ENCODE results near the gene CELSR1.
A peak's percentile ranks its signal among the peaks of the same experiment; 100 is the strongest.

The CELSR1 gene

DNA sequence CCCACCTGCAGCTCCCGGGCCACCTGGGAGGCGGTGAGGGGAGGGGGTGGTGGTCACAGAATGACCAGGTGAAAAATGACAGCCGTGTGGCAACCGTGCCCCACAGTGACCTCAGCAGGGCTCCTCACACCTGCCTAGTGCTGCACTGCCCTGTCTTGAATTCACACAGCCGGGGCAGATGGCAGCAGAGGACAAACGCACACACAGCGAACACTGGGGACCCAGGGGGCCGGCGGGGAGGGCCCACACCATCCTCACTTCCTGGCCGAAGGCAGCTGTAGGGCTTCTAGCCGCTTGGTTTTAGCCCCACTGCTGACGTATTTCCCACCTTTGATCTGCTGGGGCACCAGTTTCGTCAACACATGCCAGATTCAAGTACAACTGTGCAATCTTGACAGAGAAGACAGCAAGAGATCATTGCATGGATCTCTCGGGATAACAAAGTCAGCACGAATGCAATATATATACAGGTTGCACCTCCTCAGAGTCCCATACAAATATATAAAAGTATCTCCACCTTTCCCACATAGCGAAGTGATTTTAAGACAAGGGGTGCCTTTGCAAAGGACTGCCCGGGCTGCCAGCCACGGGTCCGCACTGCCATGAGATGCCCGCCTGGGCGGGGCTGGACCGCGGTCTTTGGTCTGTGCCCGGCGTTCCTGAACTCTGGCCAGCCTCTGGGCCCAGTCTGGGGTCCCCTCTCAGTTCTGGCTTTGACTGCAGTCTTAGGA lies 175.1 kb downstream of the CELSR1 start:
- no peak for DNase-seq (ENCODE audit: low read depth)

DNA sequence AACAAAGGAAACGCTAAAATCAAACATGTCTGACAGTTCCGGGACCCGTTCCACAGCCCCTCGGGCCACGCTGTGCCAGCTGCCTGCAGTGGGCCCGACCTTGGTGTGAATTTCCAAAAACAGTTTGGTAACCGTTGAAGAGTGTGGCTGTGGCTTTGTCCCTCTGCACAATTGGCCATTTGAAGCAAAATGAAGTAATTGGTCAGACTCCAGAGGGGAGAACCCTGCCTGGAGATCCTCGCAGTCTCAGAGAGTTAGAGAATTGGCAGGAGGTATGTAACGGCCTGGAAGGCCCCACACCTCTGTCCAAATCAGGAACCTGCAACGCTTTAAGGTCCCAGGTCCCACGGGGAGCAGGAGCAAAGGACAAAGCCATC lies 175.6 kb downstream of the CELSR1 start:
- DNase-seq (ENCODE audit: low read depth) = no peak

DNA sequence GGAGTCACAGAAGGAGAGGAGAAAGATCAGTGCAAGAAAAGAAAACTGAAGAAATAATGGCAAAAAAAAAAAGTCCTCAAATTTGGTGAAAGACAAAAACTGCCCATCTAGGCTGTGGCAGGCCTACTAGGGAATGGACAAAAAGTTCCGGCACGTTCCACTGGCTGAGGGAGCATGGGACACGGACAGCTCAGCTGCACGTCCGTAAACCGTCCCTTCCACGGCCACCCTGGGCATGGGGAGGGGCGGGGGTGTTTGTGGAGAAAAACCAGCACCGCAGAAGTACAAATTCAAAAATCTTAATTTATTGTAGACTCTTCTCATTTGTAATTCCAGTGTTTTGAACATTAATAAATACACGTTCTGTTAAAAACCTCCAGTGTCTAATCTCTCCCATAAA lies 176.5 kb downstream of the CELSR1 start:
- no peak for DNase-seq (ENCODE audit: low read depth)

DNA sequence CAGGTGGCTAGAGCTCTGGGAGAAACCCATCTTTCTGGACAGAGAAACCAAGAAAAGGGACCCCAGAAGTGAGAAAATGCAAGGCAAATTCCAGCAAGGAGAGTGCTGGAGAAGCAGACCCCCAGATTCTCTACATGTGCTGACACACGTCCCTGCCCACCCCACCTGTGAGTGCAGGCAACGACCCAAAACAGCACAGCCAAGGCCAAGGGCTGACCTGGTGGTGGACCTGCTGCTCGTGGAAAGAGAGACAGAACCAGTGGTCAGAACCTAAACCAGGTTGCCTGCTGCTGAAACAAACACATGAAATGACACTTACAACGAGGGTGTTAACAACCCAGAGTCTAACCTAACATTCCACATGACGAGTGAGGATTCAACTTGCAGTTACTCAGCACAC lies 177.3 kb downstream of the CELSR1 start:
- no peak for DNase-seq (ENCODE audit: low read depth)

DNA sequence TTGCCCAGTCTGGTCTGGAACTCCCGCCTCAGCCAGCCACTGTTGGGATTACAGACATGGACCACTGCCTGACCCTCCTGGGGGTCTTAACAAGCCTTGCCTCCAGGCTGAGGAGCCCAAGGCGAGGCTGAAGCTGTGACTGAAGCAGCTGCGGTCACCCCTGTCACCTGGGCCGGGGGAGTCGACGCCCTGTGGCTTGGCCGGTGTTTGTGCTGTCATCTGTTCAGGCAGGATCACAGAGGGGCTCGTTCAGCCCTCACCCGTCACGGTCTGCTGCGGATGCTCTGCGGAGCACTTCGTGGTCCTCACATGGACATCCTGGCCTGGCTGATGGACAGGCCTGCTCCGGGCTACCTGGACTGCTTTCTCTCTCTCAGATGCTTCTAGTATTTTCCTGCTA lies 178.1 kb downstream of the CELSR1 start:
- no peak for DNase-seq (ENCODE audit: low read depth)

DNA sequence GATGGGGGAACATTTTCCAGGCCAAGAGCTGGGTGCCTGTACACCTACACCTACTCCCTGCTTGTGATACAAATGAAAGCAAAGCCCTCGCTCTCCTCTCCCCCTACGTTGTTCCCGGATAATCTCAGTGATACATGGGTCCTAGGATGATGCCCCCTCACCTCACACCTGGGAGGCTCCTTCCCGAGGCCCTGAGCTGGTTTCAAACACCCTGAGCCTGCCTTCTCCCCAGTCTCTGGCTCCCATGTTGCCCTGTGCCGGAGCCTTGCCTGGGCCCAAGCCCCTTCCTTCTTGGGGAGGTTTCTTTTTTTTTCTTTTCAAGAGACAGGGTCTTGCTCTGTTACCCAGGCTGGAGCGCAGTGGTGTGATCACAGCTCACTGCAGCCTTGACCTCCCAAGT lies 178.7 kb downstream of the CELSR1 start:
- no peak for DNase-seq (ENCODE audit: low read depth)

DNA sequence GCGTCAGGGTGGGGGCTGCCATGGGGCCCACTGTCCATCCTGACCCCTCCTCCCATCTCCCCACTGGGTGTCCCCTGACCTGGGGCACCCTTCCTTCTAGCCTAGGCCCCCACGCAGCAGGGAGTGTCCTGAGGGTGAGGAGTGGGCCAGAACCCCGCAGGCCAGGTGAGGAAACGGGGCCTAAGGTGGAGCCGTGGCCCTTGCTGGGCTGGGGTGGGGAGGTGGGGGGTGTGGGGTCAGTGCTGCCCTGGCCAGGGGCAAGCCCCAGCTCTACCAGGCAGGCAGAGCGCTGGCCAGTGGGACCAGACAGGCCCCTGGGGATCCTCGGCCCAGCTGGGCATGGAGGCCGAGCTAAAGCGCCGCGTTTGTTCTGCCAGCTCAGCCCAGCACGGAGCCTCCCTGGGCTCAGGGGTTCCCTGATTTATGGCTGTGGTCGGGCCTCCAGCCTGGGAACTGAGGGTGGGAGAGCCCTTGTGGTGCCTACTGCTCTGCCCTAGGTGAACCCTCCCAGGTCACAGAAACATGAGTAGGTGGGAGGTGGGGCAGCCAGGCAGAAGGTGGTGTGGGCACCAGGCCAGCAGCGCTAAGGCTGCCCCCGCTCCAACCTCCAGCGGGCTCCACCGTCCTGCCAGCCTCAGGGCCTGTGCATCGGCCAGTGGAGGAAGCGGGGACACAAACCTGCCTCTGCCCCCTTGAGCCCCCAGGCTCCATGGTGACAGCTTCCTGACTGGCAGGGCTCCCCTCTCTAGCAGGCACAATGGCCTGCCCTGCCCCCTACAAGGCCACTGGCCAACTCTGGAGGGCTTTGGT lies 179.5 kb downstream of the CELSR1 start:
- DNase-seq (ENCODE audit: low read depth) = no peak

DNA sequence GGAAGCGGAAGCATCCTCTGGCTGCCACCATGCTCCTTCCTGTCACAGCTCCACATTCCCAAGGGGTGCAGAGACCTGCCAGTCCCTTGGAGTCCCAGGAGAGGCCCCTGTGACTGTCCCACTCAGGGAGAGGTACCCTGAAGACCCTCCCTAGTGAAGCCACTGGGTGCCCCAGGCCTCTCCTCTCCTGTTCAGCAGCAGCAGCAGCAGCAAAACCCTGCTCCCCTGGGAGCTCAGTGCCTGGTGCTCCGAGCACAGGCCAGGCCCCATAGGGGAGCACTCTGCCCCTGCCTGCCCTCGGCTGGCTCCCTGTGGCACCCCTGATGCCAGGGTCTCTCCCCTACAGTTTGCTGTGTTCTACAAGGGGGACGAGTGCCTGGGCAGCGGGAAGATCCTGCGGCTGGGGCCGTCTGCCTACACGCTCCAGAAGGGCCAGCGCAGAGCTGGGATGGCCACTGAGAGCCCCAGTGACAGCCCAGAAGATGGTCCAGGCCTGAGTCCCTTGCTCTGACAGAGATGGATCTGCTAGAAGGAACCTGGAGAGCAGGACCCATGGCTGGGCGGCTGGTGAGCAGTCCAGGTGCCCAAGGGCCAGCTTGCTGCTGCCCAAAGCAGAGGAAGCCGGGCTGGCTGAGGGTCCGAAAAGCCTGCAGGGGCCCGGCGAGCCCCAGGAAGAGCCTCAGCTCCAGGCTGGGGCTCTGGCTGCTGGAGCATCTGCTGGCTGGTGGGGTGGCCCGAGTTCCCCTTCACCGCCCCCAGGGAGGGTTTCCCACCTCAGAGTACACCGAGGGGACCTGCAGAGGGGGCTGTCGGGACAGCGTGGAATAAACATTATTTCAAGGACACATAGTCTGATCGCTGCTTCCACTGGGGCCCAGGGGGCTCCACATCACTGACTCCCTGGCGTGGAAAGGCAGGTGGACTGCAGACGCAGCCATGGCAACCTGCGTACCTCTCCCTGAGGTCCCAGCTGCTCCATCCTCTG lies 180.6 kb downstream of the CELSR1 start:
- DNase-seq (ENCODE audit: low read depth) = no peak

DNA sequence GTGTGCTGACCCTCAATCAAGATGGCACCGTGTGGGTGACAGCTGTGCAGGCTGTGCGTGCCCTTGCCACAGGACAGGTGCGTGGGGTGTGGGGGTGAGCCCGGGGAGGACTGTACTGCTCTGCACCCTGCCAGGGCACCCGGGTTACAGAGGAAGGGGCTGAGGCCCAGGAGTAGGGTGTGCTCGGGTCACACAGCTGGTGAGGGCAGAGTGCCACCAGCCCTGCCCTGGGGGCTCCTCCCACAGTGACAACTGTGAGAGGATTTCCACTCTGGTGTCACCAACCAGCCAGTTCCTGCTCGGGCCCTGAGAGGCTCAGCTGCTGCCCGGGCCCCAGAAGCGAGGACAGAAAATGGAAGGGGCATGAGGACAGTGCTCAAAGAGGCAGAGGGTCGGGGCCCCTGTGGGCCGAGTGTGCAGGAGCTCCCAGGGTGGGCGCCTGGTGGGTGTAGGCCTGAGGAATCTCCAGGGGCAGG lies 181.4 kb downstream of the CELSR1 start:
- no peak for DNase-seq (ENCODE audit: low read depth)

DNA sequence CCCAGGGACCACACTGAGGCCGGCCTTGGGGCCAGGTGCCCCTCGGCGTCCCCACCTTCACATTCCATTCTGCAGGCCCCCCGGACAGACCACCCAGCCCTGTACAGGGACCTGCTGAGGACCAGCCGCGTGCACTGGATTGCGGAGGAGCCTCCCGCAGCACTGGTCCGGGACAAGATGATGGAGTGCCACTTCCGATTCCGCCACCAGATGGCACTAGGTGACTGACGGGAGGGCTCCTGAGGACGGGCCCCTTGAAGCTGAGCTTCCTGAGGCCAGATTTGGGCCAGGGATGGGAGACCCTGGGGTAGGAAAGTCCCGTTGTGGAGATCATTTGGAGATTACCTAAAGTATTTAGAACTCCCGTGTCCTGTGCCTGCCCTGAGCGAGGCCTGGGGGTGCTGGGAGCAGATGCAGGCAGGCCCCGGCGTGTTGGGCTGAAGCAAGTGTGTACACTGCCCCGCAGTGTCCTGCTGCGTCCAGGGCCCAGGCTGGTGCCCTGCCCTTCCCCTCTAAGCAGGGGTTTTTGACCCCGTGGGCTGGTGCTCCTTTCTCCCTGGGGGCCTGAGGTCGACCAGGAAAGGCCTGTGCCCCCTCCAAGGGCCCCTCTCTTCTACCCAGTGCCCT lies 181.9 kb downstream of the CELSR1 start:
- peak; percentile 16 for DNase-seq (ENCODE audit: low read depth)

DNA sequence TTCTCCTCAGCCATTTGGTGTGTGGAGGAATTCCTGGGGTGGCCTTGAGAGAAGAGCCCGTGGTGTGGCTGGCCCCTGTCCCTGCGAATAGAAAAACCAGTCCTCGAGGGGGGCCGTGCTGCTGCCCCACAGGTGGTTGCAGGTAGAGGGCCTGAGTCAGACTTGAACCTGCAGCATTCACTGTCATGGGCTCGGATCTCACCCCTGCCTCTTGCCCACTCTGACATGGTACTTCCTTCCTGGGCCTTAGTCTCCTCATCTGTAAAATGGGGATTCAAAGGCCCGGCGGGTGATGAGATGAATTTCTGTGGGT lies 182.5 kb downstream of the CELSR1 start:
- no peak for DNase-seq (ENCODE audit: low read depth)

DNA sequence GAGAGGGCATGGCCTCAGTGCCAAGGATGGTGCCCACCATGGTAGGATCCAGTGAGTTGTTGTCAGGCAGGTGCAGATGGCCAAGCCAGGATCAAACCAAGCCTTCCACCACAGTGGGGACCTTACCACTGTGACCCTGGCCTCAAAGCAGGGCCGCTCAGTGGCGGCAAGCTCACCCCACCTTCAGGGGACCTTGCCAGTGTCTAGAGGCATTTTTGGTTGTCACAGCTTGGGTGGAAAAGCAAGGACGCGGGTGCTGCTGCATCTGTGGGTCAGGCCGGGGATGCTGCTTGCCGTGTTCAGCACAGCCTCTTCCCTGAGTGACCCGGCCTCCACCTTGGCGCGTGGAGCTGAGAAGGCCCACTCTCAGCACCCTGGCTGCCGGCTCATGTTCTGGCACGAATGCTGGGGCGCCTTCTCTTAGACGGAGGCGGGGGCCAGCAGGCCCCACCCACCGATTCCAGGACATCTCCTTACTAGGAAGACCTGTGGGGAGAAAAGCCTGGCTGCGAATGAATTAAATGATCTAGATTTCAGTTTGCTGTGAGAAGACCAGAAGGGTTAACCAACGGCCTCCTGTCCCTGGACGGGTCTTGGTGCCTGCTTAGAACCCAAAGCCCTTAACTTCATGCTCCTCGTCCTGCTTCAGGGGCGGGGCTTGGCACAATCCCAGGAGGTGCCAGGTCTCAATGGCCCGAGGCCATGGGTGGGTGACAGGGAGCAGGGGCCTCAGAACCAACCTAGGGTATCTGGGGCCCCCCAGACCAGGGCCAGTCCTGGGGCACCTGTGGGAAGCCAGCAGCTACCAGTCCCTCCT lies 183.0 kb downstream of the CELSR1 start:
- DNase-seq (ENCODE audit: low read depth) = no peak

DNA sequence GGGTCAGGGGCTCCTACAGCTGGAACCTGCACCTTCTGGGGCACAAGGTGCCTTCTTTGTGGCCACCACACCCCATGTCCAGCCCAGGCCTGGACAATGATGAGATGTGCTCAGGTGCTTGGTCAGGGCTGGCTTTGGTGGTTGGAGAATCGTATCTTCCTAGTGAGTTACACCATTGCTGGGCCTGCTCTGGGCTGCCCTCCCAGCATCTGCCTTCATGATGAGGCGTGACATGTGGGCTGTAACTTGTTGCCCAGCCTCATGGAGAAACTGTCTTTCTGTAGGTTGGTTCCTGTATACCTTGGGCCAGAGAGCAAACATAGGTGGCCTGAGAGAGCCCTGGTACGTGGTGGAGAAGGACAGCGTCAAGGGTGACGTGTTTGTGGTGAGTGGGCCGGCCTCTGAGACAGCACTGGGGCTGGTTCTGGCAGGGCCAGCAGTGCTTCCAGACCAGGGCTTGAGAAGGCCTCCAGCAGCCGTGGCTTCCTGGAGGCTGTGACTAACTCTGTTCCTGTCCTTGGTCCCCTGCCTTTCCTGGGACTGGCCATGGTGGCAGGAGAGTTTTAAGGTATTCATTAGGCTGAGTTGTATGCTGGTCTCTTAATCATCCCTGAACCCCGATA lies 183.8 kb downstream of the CELSR1 start:
- no peak for DNase-seq (ENCODE audit: low read depth)

DNA sequence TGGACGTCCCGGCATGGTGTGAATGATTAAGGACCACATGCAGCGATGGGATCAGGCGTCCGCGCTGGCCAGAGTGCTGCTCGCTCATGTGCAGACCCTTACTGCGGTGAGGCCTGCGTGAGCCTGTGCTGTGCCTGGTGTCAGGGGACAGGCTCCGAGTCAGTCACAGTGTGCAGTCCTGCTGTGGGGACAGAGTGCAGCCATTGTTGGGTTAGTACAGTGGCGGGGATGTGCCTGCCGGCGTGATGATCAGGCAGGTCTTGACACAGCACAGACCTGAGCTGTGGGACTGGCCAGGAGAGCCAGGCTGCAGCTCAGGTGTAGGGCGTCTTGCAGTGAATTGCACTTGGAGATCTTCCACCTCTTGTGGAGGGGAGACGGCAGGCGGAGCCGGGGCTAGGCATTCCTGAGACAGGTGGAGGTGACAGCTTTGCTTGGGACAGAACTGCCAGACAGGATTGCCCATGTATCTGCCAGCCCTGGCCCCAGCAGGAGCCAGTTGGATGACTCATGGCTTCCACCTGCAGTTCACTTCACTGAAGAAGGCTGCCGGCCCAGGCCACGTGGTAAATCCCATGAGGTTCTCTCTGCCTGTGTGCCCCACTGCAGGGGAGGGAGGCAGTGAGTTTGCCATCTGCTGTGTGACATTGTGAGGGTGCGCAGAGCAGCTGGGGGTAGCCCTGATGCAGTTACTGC lies 184.6 kb downstream of the CELSR1 start:
- no peak for DNase-seq (ENCODE audit: low read depth)

DNA sequence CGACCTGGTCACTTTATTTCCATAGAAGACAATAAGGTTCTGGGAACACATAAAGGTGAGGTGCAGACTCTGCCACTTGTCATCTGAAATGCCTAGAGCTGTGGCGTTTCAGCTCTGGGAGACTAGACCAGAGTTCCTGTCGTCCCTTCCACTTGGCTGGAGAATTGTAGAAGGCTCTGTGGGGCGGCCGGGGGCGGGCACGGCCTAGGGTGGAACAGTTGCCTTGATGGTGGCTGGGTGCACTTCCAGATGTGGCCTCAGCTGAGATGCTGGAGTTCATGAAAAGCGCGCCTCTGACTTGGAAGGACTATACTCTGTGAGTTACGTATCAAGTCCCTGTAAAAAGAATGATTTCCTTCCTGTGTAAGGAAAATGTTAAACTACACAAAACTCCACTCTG lies 185.1 kb downstream of the CELSR1 start:
- no peak for DNase-seq (ENCODE audit: low read depth)

DNA sequence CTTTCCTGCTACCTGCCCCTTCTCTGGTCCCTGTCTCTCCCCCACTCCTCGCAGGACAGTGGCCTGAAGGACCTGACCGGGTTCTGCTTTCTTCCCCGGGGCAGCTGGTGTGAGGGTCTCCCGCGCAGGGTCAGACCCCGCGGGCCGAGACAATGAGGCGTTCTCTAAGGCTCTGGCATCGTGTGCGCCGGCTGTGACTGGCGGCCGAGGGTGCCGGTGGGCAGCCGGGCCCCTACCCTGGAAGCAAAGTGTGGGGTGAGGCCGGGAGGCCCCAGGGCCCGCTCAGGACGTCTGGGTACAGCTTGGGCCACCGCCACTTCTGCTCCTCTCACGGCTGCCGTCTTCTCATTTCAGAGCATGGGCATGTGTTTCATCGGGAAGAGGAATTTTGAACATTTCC lies 185.7 kb downstream of the CELSR1 start:
- no peak for DNase-seq (ENCODE audit: low read depth)

DNA sequence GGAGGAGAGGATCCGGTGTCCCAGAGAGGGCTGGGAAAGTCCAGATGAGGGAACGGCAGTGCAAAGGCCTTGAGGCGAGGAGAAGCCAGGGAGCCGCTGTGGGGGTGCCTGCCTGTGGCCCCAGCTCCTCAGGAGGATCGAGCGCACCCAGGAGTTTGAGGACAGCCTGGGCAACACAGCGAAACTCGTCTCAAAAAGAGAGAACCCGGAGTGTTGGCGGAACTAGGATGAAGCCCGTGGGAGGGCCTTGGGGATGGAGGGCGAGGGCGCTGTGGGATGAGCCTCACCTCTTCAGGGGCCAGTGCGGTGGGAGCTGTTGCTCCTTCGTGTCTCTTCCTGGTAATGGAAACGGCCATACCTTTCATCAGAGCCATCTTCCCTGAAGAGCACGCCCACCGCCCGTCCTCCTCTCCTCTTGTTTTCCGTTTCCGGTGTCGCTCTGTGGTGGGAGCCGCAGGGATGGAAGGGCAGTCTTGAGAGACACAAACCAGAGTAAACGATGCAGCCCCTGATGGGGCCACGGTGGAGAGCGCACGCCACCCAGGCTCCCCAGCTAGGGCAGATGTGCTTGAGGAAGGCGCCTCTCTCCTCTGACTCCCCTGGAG lies 186.2 kb downstream of the CELSR1 start:
- DNase-seq (ENCODE audit: low read depth) = no peak

DNA sequence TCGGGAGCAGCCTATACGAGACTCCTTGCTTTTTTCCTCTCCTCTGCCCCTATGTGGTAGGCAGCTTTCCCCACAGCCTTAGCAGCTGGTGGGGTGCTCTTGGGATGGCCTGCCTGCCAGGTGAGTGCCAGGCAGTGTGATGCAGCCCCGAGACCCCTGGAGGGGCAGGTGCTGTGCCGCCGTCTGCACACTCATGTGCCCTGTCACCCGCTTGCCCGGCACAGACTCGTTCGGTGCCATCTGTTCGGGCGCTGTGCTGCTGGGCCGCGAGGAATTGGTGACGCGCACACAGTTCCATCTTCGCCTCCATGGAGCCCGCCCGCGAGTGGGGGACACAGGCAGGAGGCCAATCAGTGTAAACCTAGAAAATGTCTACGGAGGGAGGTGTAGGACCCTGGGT lies 186.8 kb downstream of the CELSR1 start:
- no peak for DNase-seq (ENCODE audit: low read depth)

DNA sequence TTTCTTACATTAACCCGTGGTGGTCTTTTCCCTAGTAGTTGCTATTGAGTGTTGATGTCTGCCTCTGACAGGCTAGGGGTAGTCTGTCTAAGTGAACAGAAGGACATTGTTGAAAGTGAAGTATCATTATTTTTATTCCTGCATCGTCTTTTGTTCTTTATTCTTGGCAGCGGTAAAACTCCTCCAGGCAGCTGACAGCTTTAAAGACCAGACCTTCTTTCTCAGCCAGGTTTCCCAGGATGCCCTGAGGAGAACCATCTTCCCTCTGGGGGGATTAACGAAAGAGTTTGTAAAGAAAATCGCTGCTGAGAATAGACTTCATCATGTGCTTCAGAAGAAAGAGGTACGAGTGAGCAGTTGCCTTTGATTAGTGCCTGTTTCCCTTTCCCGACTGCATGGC lies 187.3 kb downstream of the CELSR1 start:
- DNase-seq (ENCODE audit: low read depth) = no peak

DNA sequence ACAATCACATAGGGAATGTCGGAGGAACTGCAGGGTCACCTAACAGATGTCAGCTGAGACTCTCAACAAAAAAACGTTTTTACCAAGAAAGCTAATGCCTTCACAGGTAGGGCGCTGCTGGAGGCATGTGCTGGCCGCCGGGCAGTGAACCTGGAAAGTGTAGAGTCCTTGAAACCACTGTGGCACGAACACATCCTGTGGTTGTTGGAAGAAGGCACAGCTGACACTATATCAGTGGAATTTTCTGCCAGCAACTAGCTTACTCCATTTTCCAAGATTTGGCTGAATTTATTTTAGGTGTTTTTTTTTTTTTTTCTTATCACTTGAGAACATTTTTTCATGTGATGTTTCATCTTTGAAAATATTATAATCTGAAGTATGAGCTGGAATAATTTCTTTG lies 187.7 kb downstream of the CELSR1 start:
- no peak for DNase-seq (ENCODE audit: low read depth)
